Heart right ventricle (tissue), 16 donors: Measurements from ENCODE around the gene CCL24. TPM values are rescaled to one million over a fixed set of nuclear protein-coding genes. Genes with fewer than 3 reads are reported as not detected.

Experiments used
- ATAC-seq, 8 donors: fragments of 200-7000 bp; cut with Tn5 transposase; one replicate each; pipeline ENCODE4 v1.9.1; 2020; ENCODE audit warnings: mild to moderate bottlenecking in 8 of 8, moderate library complexity in 8 of 8, moderate number of reproducible peaks in 1 of 8
- DNase-seq, 2 donors: peaks; one replicate each; pipeline ENCODE4 v3.0.0-alpha.2; 2020
- H3K27ac ChIP-seq, 10 donors: fragments of 200-600 bp; sonication (generic) in 2 of 10; one replicate each; pipeline versions ENCODE4 v1.5.0 to v1.8.0; 2020 to 2022; ENCODE audit warnings: mild to moderate bottlenecking in 3 of 10
- H3K27me3 ChIP-seq, 7 donors: fragments of 200-600 bp; one replicate each; pipeline ENCODE4 v1.8.0; 2021 to 2022; ENCODE audit warnings: mild to moderate bottlenecking in 2 of 7
- H3K36me3 ChIP-seq, 9 donors: fragments of 200-600 bp; sonication (generic) in 1 of 9; one replicate each; pipeline versions ENCODE4 v1.5.0 to v1.8.0; 2020 to 2022; ENCODE audit warnings: mild to moderate bottlenecking in 2 of 9
- H3K4me1 ChIP-seq, 9 donors: fragments of 200-600 bp; sonication (generic) in 1 of 9; one replicate each; pipeline versions ENCODE4 v1.5.0 to v1.8.0; 2020 to 2022; ENCODE audit warnings: mild to moderate bottlenecking in 4 of 9
- H3K4me3 ChIP-seq, 10 donors: fragments of 200-600 bp; sonication (generic) in 2 of 10; one replicate each; pipeline versions ENCODE4 v1.5.0 to v1.8.0; 2020 to 2022; ENCODE audit warnings: mild to moderate bottlenecking in 7 of 10, moderate library complexity in 2 of 10
- H3K9me3 ChIP-seq, 11 donors: fragments of 200-600 bp in 10 of 11; sonication (generic) in 2 of 11; one replicate each; pipeline versions ENCODE4 v1.5.0 to v1.8.0; 2013 to 2022; ENCODE audit warnings: mild to moderate bottlenecking in 2 of 11, control low read depth in 1 of 11, moderate library complexity in 1 of 11
- CTCF ChIP-seq, 9 donors: fragments of 200-600 bp; sonication (generic) in 2 of 9; IDR thresholded peaks; one replicate each; pipeline versions ENCODE4 v1.5.0 to v1.8.0; 2021 to 2022; ENCODE audit warnings: antibody characterized with exemption in 9 of 9, mild to moderate bottlenecking in 5 of 9, moderate library complexity in 1 of 9
- WGBS, 2 donors: extraction: QIAGEN DNeasy Blood & Tissue Kit; methylation state at CpG; one replicate each; pipeline ENCODE4 v1.1.7; 2013; ENCODE audit warnings: inconsistent platforms in 1 of 2; 5-methylcytosine and 5-hydroxymethylcytosine counted together
- intact Hi-C, 10 donors: fragments of 100-400 bp; cut with DNase I; formaldehyde crosslinking; loops; one replicate each; pipeline versions ENCODE4 v1.11.1 to v1.14.2; 2022
- polyA plus RNA-seq, 2 donors: library from polyadenylated mRNA; stranded (reverse); fragments of 200-250 nt; gene quantifications; one replicate each; pipeline ENCODE4 v1.2.3, GENCODE V29; 2013
- total RNA-seq, 10 donors: library from RNA; stranded (reverse); fragmentation: NEBNext Ultra II Directional in 3 of 10; extraction: Animal tissue kit (Norgen Biotek cat#: 25700) in 3 of 10; gene quantifications; one replicate each; pipeline versions ENCODE4 v1.2.1 to v1.2.4, GENCODE V29; 2021 to 2023
- donor health status: Arrhythmogenic right ventricular cardiomyopathy.
- donor health status: ischemic (EF 13 %, LVEDD 7.1; RV severe dilation, severe dysfunction).
- donor health status: healthy with polysubstance abuse.
- donor health status: DM: no; HTN: yes; CAD: no.
- donor health status: DM: no; HTN: no; CAD: no.
- donor health status: ischemic (EF 25% LVEDD 6.9; RV normal size, moderate dysfunction).
- donor health status: ischemic (EF 25% LVEDD 5.7; RV mildly dilated, moderate dysfunction).
- donor health status: healthy.
- donor health status: DM: yes; HTN: yes; CAD: no.
- donor health status: Ischemic cardiomyopathy.
- donor health status: ischemic (EF 35%, LVEDD 5.7; RV mildly dilated, moderate dysfunction).
- donor health status: nonischemic (EF 11% LVEDD 7.7; RV severe dilation, severe dysfunction).
- donor health status: DM: yes; HTN: yes; CAD: no.
- donor health status: PGD.
- donor health status: ischemic (EF 29% LVEDD 5.4; RV normal size, mild dysfunction).
- donor health status: nonischemic (EF 23%, LVEDD 6.1; RV moderate dilation, normal function).

Gene CCL24
- total and polyA plus RNA-seq, 12 donors = 0.13 to 1.9 (median 0.64) TPM; not detected in 6

GRCh38 chr7:75806560-75807307 is 6.9 kb downstream of the CCL24 start:
- Histone ChIP-seq H3K4me3 (no peak overlapping the region), H3K36me3 (no peaks in the 10 kb centered on the region), H3K4me1 (no peaks in the 10 kb centered on the region), H3K27ac (no peak overlapping the region), H3K27me3 (peaks cover 0 to 6% (median 0%) of the 10 kb centered on the region in 7 donors), H3K9me3 (peaks cover 0 to 34% (median 14%) of the 10 kb centered on the region in 11 donors)
- ATAC-seq (no peak), DNase-seq (no peak)
- intact Hi-C loops = no loop called here
- WGBS, 2 donors = 95 to 96% methylated on average over 4 of the region's 4 CpGs
- no peak for TF ChIP-seq CTCF (IDR thresholded peaks at IDR 0.05)

- 74 to 97% methylated on average over 5 of the region's 5 CpGs for WGBS, 2 donors
These were observed 8.9 kb downstream of the CCL24 start for GRCh38 chr7:75804705-75805104.

DNA sequence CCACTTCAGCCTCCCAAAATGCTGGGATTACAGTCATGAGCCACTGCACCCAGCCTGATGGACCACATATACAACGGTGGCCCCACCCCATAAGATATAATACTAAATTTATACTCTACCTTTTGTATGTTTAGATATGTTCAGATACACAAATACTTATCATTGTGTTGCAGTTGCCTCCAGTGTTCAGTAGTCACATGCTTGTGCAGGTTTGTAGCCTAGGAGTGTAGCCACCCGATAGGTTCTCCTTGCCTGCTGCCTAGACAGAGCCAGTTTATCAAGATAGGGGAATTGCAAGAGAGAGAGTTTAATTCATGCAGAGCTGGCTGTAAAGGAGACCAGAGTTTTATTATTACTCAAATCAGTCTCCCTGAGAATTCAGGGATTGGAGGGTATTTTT is 9.6 kb downstream of the CCL24 start:
- Histone ChIP-seq H3K27ac (no peak overlapping the region), H3K9me3 (peaks cover 0 to 34% (median 14%) of the 10 kb centered on the region in 11 donors), H3K27me3 (peaks cover 0 to 6% (median 0%) of the 10 kb centered on the region in 7 donors), H3K36me3 (no peaks in the 10 kb centered on the region), H3K4me1 (no peaks in the 10 kb centered on the region), H3K4me3 (no peak overlapping the region)
- DNase-seq (no peak), ATAC-seq (no peak)
- intact Hi-C loops = no loop called here
- 92 to 93% methylated on average over 2 of the region's 2 CpGs for WGBS, 2 donors
- no peak for TF ChIP-seq CTCF (IDR thresholded peaks at IDR 0.05)

More at GRCh38 chr7:75804705-75805104, 8.9 kb downstream of the CCL24 start:
- ATAC-seq = no peak
- intact Hi-C loops = no loop called here
- peaks cover 0 to 6% (median 0%) of the 10 kb centered on the region in 7 donors for H3K27me3 ChIP-seq
- H3K27ac ChIP-seq = no peak overlapping the region
- peaks cover 0 to 34% (median 14%) of the 10 kb centered on the region in 11 donors for H3K9me3 ChIP-seq
- H3K36me3 ChIP-seq = no peaks in the 10 kb centered on the region
- TF ChIP-seq CTCF (IDR thresholded peaks at IDR 0.05) = no peak
- DNase-seq = no peak
- H3K4me3 ChIP-seq = no peak overlapping the region
- no peaks in the 10 kb centered on the region for H3K4me1 ChIP-seq

DNA sequence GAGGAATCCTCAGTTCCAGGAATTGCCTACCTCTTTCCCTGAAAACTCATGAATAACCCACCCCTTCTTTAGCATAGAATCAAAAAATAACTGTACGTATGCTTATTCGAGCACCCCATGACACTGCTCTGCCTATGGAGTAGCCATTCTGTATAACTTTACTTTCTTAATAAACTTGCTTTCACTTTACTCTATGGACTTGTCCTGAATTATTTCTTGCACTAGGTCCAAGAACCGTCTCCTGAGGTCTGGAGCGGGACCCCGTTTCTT is 11.1 kb downstream of the CCL24 start:
- peaks cover 0 to 6% (median 0%) of the 10 kb centered on the region in 7 donors for H3K27me3 ChIP-seq
- ATAC-seq (no peak), DNase-seq (no peak)
- H3K36me3 ChIP-seq = no peaks in the 10 kb centered on the region
- TF ChIP-seq CTCF (IDR thresholded peaks at IDR 0.05) = no peak
- H3K27ac ChIP-seq = no peak overlapping the region
- WGBS, 2 donors = 89% methylated on average over 5 of the region's 5 CpGs
- H3K9me3 ChIP-seq = peaks cover 0 to 25% (median 11%) of the 10 kb centered on the region in 11 donors
- H3K4me3 ChIP-seq = no peak overlapping the region
- H3K4me1 ChIP-seq = no peaks in the 10 kb centered on the region
- intact Hi-C loops = no loop called here
